Astrocyte (in vitro differentiated cells and primary cell): ENCODE measurements around the gene PLA2G4A. TPM values are rescaled to one million over a fixed set of nuclear protein-coding genes. Genes with fewer than 3 reads are reported as not detected.

Experiments
- DNase-seq: peaks from one replicate; pipeline ENCODE4 v3.0.0-alpha.2; 2010; ENCODE audit warnings: low read depth
- FAIRE-seq: peaks from 2 replicates; lab custom pipeline; 2011; peaks lifted over from hg19 to GRCh38; lab: Jason Lieb, UNC
- H2AFZ ChIP-seq: 2 replicates; pipeline ENCODE4 v1.6.0; 2012; ENCODE audit warnings: low read depth, low read length, inconsistent platforms
- H3K27ac ChIP-seq: 2 replicates; pipeline ENCODE4 v1.5.1; 2011; ENCODE audit warnings: low read depth, low read length, inconsistent platforms
- H3K27me3 ChIP-seq: 2 replicates; pipeline ENCODE4 v1.6.0; 2011; ENCODE audit warnings: low read length, inconsistent platforms; ENCODE audit not compliant: insufficient read depth
- H3K36me3 ChIP-seq: 2 replicates; pipeline ENCODE4 v1.5.1; 2011; ENCODE audit warnings: low read length, inconsistent platforms; ENCODE audit not compliant: insufficient read depth
- H3K4me1 ChIP-seq: 2 replicates; pipeline ENCODE4 v1.5.1; 2011; ENCODE audit warnings: low read length, inconsistent platforms; ENCODE audit not compliant: insufficient read depth
- H3K4me2 ChIP-seq: 2 replicates; pipeline ENCODE4 v1.6.0; 2012; ENCODE audit warnings: low read length, inconsistent platforms
- H3K4me3 ChIP-seq: 2 replicates; pipeline ENCODE4 v1.5.1; 2011; ENCODE audit warnings: low read depth, mild to moderate bottlenecking, low read length, inconsistent platforms; ENCODE audit not compliant: insufficient read depth
- H3K79me2 ChIP-seq: 2 replicates; pipeline ENCODE4 v1.6.0; 2012; ENCODE audit warnings: mild to moderate bottlenecking, low read length, inconsistent platforms; ENCODE audit not compliant: insufficient read depth
- H3K9ac ChIP-seq: 2 replicates; pipeline ENCODE4 v1.6.0; 2012; ENCODE audit warnings: mild to moderate bottlenecking, low read length, inconsistent platforms
- H3K9me3 ChIP-seq: 2 replicates; pipeline ENCODE4 v1.5.1; 2012; ENCODE audit warnings: low read depth, mild to moderate bottlenecking, low read length, inconsistent platforms; ENCODE audit not compliant: insufficient read depth
- H4K20me1 ChIP-seq: 2 replicates; pipeline ENCODE4 v1.6.0; 2012; ENCODE audit warnings: low read length, inconsistent platforms; ENCODE audit not compliant: insufficient read depth
- H3K27ac Mint-ChIP-seq: one replicate; pipeline ENCODE4 v1.8.0; 2021; ENCODE audit warnings: mild to moderate bottlenecking, mixed read lengths; ENCODE audit not compliant: unreplicated experiment
- H3K27me3 Mint-ChIP-seq: one replicate; pipeline ENCODE4 v1.8.0; 2021; ENCODE audit warnings: low read depth, mixed read lengths; ENCODE audit not compliant: unreplicated experiment
- H3K36me3 Mint-ChIP-seq: one replicate; pipeline ENCODE4 v1.8.0; 2021; ENCODE audit warnings: low read depth, mixed read lengths; ENCODE audit not compliant: unreplicated experiment
- H3K4me1 Mint-ChIP-seq: one replicate; pipeline ENCODE4 v1.8.0; 2021; ENCODE audit warnings: low read depth, mixed read lengths; ENCODE audit not compliant: unreplicated experiment
- H3K4me3 Mint-ChIP-seq: one replicate; pipeline ENCODE4 v1.8.0; 2021; ENCODE audit warnings: mild to moderate bottlenecking, moderate library complexity, mixed read lengths; ENCODE audit not compliant: unreplicated experiment
- H3K9me3 Mint-ChIP-seq: one replicate; pipeline ENCODE4 v1.8.0; 2021; ENCODE audit warnings: mild to moderate bottlenecking, mixed read lengths; ENCODE audit not compliant: unreplicated experiment
- EZH2 ChIP-seq: IDR thresholded peaks from 2 replicates; pipeline ENCODE4 v1.6.1; 2012; ENCODE audit warnings: mild to moderate bottlenecking, low read length, inconsistent platforms; ENCODE audit not compliant: insufficient read depth
- total RNA-seq: library from RNA; stranded (reverse); gene quantifications from 2 replicates; pipeline ENCODE4 v1.2.1, GENCODE V29; 2021
- TF ChIP-seq, protein P1 (sequence below): IDR thresholded peaks from 2 replicates; pipeline ENCODE4 v1.5.1; 2011; ENCODE audit warnings: low read depth, mild to moderate bottlenecking, inconsistent platforms, low read length, moderate library complexity; ENCODE audit not compliant: insufficient read depth

PLA2G4A gene
- total RNA-seq, 1 donor from 2014 or later: 1.4 TPM

DNA sequence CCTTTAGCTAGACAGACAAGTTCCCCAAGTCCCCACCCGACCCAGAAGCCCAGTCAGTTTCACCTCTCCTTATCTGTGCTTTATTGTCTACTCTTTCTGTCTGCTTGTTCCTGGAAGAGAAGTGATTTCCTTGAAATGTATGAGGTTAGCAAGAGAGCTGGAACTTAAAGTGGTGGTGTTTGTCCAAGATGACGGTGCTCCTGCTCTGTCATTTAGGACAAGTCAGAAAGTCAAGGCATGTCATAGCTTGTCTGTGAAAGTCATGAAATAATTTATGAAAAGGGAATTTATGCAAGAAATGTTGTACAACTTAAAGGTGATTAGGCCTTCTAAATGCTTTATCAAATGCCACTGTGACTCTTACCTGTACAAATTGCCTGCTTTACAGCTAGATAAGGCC is 178.1 kb downstream of the PLA2G4A start:
- no peak overlapping the region for H3K27ac ChIP-seq

DNA sequence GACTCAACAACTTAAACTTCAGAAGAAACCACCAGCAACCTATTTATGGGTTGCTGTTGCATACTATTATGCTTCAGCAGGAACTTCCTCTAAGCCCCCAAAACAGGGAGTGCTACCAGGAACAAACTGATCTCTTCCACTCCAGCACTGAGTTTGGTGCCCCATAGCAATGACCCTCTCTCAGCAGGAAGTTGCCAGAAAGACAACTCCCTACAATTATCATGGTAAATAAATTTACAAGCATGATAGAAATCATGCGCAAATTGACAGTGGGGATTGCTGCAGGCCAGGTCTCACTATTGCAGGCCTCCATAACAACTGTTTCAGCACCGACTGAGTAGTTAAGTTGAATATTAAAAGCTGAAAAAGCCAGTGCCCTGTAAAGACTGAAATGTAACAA is 180.6 kb downstream of the PLA2G4A start:
- Mint-ChIP-seq H3K36me3 (no peaks in the 10 kb centered on the region), H3K27ac (no peak overlapping the region), H3K9me3 (peaks cover 3% of the 10 kb centered on the region), H3K4me3 (no peak overlapping the region), H3K4me1 (no peaks in the 10 kb centered on the region), H3K27me3 (no peaks in the 10 kb centered on the region)
- no peak overlapping the region for H3K4me3 ChIP-seq
- TF ChIP-seq, protein P1, sequence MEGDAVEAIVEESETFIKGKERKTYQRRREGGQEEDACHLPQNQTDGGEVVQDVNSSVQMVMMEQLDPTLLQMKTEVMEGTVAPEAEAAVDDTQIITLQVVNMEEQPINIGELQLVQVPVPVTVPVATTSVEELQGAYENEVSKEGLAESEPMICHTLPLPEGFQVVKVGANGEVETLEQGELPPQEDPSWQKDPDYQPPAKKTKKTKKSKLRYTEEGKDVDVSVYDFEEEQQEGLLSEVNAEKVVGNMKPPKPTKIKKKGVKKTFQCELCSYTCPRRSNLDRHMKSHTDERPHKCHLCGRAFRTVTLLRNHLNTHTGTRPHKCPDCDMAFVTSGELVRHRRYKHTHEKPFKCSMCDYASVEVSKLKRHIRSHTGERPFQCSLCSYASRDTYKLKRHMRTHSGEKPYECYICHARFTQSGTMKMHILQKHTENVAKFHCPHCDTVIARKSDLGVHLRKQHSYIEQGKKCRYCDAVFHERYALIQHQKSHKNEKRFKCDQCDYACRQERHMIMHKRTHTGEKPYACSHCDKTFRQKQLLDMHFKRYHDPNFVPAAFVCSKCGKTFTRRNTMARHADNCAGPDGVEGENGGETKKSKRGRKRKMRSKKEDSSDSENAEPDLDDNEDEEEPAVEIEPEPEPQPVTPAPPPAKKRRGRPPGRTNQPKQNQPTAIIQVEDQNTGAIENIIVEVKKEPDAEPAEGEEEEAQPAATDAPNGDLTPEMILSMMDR: no peak
- no peak for TF ChIP-seq EZH2
- FAIRE-seq (no peak), DNase-seq (no peak)
- H3K9ac ChIP-seq: no peak overlapping the region
- peaks cover 3% of the 10 kb centered on the region for H3K9me3 ChIP-seq
- no peaks in the 10 kb centered on the region for H3K36me3 ChIP-seq
- no peaks in the 10 kb centered on the region for H3K4me1 ChIP-seq
- H2AFZ ChIP-seq: no peak overlapping the region
- no peaks in the 10 kb centered on the region for H3K27me3 ChIP-seq
- no peak overlapping the region for H3K4me2 ChIP-seq
- no peaks in the 10 kb centered on the region for H4K20me1 ChIP-seq
- no peak overlapping the region for H3K27ac ChIP-seq
- no peaks in the 10 kb centered on the region for H3K79me2 ChIP-seq

More for the DNA sequence above, 178.1 kb downstream of the PLA2G4A start:
- Mint-ChIP-seq H3K4me1 (no peaks in the 10 kb centered on the region), H3K4me3 (no peak overlapping the region), H3K9me3 (peaks cover 3% of the 10 kb centered on the region), H3K27ac (no peak overlapping the region), H3K27me3 (no peaks in the 10 kb centered on the region), H3K36me3 (no peaks in the 10 kb centered on the region)
- Histone ChIP-seq H3K36me3 (no peaks in the 10 kb centered on the region), H3K27me3 (no peaks in the 10 kb centered on the region), H3K79me2 (no peaks in the 10 kb centered on the region), H3K4me1 (peaks cover under 1% of the 10 kb centered on the region), H4K20me1 (no peaks in the 10 kb centered on the region), H2AFZ (no peak overlapping the region), H3K9me3 (peaks cover 3% of the 10 kb centered on the region), H3K4me2 (no peak overlapping the region), H3K4me3 (no peak overlapping the region), H3K9ac (no peak overlapping the region)
- FAIRE-seq: no peak
- TF ChIP-seq, protein P1: no peak
- TF ChIP-seq EZH2: no peak
- no peak for DNase-seq

GRCh38 chr1:187010571-187011309 is 182.0 kb downstream of the PLA2G4A start:
- no peak overlapping the region for H3K4me2 ChIP-seq
- H4K20me1 ChIP-seq: no peaks in the 10 kb centered on the region
- no peak overlapping the region for H3K4me3 Mint-ChIP-seq
- no peaks in the 10 kb centered on the region for H3K27me3 ChIP-seq
- no peaks in the 10 kb centered on the region for H3K27me3 Mint-ChIP-seq
- no peak overlapping the region for H3K27ac Mint-ChIP-seq
- H3K9ac ChIP-seq: no peak overlapping the region
- H3K4me3 ChIP-seq: no peak overlapping the region
- DNase-seq: peak; percentile 14
- no peaks in the 10 kb centered on the region for H3K4me1 ChIP-seq
- H2AFZ ChIP-seq: no peak overlapping the region
- no peak overlapping the region for H3K27ac ChIP-seq
- TF ChIP-seq, protein P1: no peak
- TF ChIP-seq EZH2: no peak
- no peak for FAIRE-seq
- no peaks in the 10 kb centered on the region for H3K79me2 ChIP-seq
- no peaks in the 10 kb centered on the region for H3K36me3 ChIP-seq
- H3K4me1 Mint-ChIP-seq: no peaks in the 10 kb centered on the region
- H3K9me3 Mint-ChIP-seq: peaks cover 3% of the 10 kb centered on the region
- H3K9me3 ChIP-seq: peaks cover 3% of the 10 kb centered on the region
- H3K36me3 Mint-ChIP-seq: no peaks in the 10 kb centered on the region
